Parathyroid adenoma (tissue), 2 donors: Measurements from ENCODE around the gene HPN.

Experiments
- H2AFZ ChIP-seq: fragments of 300-600 bp; sonication (generic); one replicate; pipeline ENCODE4 v1.7.0; 2017; ENCODE audit warnings: antibody characterized with exemption, mild to moderate bottlenecking
- H3K27ac ChIP-seq: fragments of 300-600 bp; sonication (generic); one replicate; pipeline ENCODE4 v1.7.0; 2017
- H3K27me3 ChIP-seq: fragments of 300-600 bp; sonication (generic); one replicate; pipeline ENCODE4 v1.7.0; 2017; ENCODE audit warnings: low read length; ENCODE audit not compliant: control insufficient read depth, insufficient read depth
- H3K36me3 ChIP-seq: fragments of 300-600 bp; sonication (generic); one replicate; pipeline ENCODE4 v1.7.0; 2017; ENCODE audit warnings: low read length; ENCODE audit not compliant: control insufficient read depth, insufficient read depth
- H3K4me1 ChIP-seq: fragments of 300-600 bp; sonication (generic); one replicate; pipeline ENCODE4 v1.7.0; 2017; ENCODE audit warnings: control low read depth
- H3K4me2 ChIP-seq: fragments of 300-600 bp; sonication (generic); one replicate; pipeline ENCODE4 v1.7.0; 2017; ENCODE audit warnings: low read length
- H3K4me3 ChIP-seq: fragments of 300-600 bp; sonication (generic); one replicate; pipeline ENCODE4 v1.7.0; 2017; ENCODE audit warnings: low read depth, low read length
- H3K79me2 ChIP-seq: fragments of 300-600 bp; sonication (generic); one replicate; pipeline ENCODE4 v1.7.0; 2017; ENCODE audit warnings: control low read depth
- H3K9ac ChIP-seq: fragments of 300-600 bp; sonication (generic); one replicate; pipeline ENCODE4 v1.7.0; 2017; ENCODE audit warnings: mild to moderate bottlenecking
- H3K9me3 ChIP-seq: fragments of 300-600 bp; sonication (generic); one replicate; pipeline ENCODE4 v1.7.0; 2017; ENCODE audit warnings: low read length; ENCODE audit not compliant: control insufficient read depth
- CTCF ChIP-seq: fragments of 300-600 bp; sonication (generic); IDR thresholded peaks from one replicate; pipeline ENCODE4 v1.7.0; 2017; ENCODE audit warnings: antibody characterized with exemption, mild to moderate bottlenecking
- donor health status: primary hyperparathyroidism.

HPN gene

GRCh38 chr19:35061583-35062373 lies 20.3 kb downstream of the HPN start:
- TF ChIP-seq CTCF: no peak

GRCh38 chr19:35062942-35063341 lies 21.4 kb downstream of the HPN start:
- H3K27me3 ChIP-seq: no peaks in the 10 kb centered on the region
- H3K9ac ChIP-seq: no peak overlapping the region
- H2AFZ ChIP-seq: no peak overlapping the region
- no peak overlapping the region for H3K27ac ChIP-seq
- no peaks in the 10 kb centered on the region for H3K9me3 ChIP-seq
- no peak for TF ChIP-seq CTCF
- H3K79me2 ChIP-seq: no peaks in the 10 kb centered on the region
- peaks cover 6% of the 10 kb centered on the region for H3K4me1 ChIP-seq
- H3K4me3 ChIP-seq: no peak overlapping the region
- no peaks in the 10 kb centered on the region for H3K36me3 ChIP-seq
- H3K4me2 ChIP-seq: no peak overlapping the region

More at GRCh38 chr19:35061583-35062373, 20.3 kb downstream of the HPN start:
- Histone ChIP-seq H3K4me3 (no peak overlapping the region), H3K27ac (no peak overlapping the region), H3K9ac (no peak overlapping the region), H3K36me3 (no peaks in the 10 kb centered on the region), H3K79me2 (no peaks in the 10 kb centered on the region), H3K9me3 (no peaks in the 10 kb centered on the region), H3K4me1 (no peaks in the 10 kb centered on the region), H2AFZ (no peak overlapping the region), H3K4me2 (no peak overlapping the region), H3K27me3 (no peaks in the 10 kb centered on the region)

- H3K9me3 ChIP-seq: no peaks in the 10 kb centered on the region
- H3K4me1 ChIP-seq: peaks cover 18% of the 10 kb centered on the region
- no peak overlapping the region for H3K4me2 ChIP-seq
- H3K27ac ChIP-seq: no peak overlapping the region
- H3K9ac ChIP-seq: no peak overlapping the region
- TF ChIP-seq CTCF: no peak
- no peaks in the 10 kb centered on the region for H3K36me3 ChIP-seq
- no peak overlapping the region for H3K4me3 ChIP-seq
- H2AFZ ChIP-seq: no peak overlapping the region
- no peaks in the 10 kb centered on the region for H3K79me2 ChIP-seq
- H3K27me3 ChIP-seq: no peaks in the 10 kb centered on the region
Measured at GRCh38 chr19:35063940-35064818, 22.7 kb downstream of the HPN start.

GRCh38 chr19:35065574-35065973 lies 24.1 kb downstream of the HPN start:
- H3K27ac ChIP-seq: no peak overlapping the region

More at GRCh38 chr19:35065574-35065973, 24.1 kb downstream of the HPN start:
- H3K9me3 ChIP-seq: no peaks in the 10 kb centered on the region
- H3K4me1 ChIP-seq: peaks cover 18% of the 10 kb centered on the region
- H3K36me3 ChIP-seq: no peaks in the 10 kb centered on the region
- no peak for TF ChIP-seq CTCF
- H3K79me2 ChIP-seq: no peaks in the 10 kb centered on the region
- H3K9ac ChIP-seq: no peak overlapping the region
- no peak overlapping the region for H3K4me3 ChIP-seq
- H2AFZ ChIP-seq: no peak overlapping the region
- no peak overlapping the region for H3K4me2 ChIP-seq
- no peaks in the 10 kb centered on the region for H3K27me3 ChIP-seq
